ENCODE results near the gene TEX13A. TPM values are rescaled to one million over a fixed set of nuclear protein-coding genes. Genes with fewer than 3 reads are reported as not detected.
A peak's percentile ranks its signal among the peaks of the same experiment; 100 is the strongest.

TEX13A gene
- total RNA-seq, 2 donors from 2014 or later = not detected

DNA sequence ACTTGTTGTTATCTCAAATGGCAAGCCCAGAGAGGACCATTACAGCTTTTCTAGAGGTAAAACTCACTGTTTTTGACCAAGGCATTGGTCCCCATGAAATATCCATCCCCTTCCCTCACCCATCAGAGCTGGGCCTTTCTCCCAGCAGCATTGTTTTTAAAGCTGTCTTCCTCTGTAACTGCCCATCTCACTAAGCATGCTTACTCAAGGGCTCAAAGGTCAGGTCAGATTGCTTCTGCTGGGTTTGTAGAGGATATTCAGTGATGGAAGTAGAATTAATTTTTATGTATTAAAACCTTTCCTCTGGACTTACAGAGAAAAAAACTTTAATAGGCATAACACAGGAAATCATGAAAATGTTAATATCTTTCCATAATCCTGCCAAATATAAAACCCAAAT is 11.1 kb downstream of the TEX13A start:
- Histone ChIP-seq H3K27ac (no peak overlapping the region), H3K4me1 (no peaks in the 10 kb centered on the region), H3K9me3 (no peaks in the 10 kb centered on the region), H3K4me3 (no peak overlapping the region), H3K36me3 (no peaks in the 10 kb centered on the region), H3K27me3 (no peaks in the 10 kb centered on the region)
- TF ChIP-seq, protein P1, sequence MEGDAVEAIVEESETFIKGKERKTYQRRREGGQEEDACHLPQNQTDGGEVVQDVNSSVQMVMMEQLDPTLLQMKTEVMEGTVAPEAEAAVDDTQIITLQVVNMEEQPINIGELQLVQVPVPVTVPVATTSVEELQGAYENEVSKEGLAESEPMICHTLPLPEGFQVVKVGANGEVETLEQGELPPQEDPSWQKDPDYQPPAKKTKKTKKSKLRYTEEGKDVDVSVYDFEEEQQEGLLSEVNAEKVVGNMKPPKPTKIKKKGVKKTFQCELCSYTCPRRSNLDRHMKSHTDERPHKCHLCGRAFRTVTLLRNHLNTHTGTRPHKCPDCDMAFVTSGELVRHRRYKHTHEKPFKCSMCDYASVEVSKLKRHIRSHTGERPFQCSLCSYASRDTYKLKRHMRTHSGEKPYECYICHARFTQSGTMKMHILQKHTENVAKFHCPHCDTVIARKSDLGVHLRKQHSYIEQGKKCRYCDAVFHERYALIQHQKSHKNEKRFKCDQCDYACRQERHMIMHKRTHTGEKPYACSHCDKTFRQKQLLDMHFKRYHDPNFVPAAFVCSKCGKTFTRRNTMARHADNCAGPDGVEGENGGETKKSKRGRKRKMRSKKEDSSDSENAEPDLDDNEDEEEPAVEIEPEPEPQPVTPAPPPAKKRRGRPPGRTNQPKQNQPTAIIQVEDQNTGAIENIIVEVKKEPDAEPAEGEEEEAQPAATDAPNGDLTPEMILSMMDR (IDR thresholded peaks at IDR 0.05) = no peak
- no peak for DNase-seq (ENCODE audit: low spot score)

DNA sequence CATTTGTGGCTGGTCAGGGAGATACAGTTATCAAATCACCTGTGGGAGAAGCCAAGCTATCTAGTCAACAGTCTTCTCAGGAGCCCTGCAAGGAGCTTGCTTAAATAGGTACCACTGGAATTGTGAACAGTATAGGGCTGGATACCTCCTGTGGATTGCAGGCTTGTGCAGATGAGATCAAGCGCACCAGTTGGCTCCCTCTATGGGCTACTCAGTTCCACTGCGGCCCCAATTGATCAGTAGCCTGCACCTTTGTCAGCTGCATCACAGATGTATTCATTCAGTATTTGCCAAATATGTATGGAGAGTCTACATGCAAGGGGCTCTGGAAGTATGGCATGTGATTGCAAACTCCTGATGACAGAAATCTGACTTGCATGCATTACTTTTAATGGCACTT is 28.6 kb downstream of the TEX13A start:
- no peaks in the 10 kb centered on the region for H3K36me3 ChIP-seq
- TF ChIP-seq, protein P1 (IDR thresholded peaks at IDR 0.05) = peak in 1 of 2 donors; percentile 48
- H3K27me3 ChIP-seq = no peaks in the 10 kb centered on the region
- no peak overlapping the region for H3K4me3 ChIP-seq
- no peaks in the 10 kb centered on the region for H3K9me3 ChIP-seq
- DNase-seq (ENCODE audit: low spot score) = no peak
- H3K4me1 ChIP-seq = no peaks in the 10 kb centered on the region
- H3K27ac ChIP-seq = no peak overlapping the region

DNA sequence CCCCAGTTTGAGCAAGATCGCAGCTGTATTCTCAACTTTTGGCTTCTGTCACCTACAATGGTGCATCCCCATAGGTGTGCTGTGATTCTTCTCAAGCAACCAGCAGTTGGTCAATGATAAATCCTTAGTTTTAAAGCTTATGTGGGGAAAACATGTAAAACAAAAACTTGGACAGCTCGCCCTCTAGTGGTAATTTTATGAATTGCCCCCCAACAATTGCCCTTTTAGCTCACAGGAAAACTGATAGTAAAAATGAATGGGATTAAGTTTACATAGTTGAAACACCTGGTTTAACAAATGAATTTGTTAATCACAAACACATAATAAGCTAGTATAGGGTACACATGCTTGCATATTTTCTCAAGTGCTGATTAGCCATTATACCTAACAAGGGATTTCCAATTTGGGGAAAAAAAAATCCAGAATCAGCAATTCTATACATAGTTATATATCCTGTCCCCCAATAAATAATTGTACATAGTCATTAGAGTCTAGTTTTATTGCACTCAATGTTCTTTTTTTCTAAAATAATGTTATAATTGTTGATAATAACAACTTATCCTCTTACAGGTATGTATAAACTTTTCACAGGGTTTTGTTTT is 30.1 kb downstream of the TEX13A start:
- DNase-seq (ENCODE audit: low spot score) = no peak
- Histone ChIP-seq H3K27ac (no peak overlapping the region), H3K4me3 (no peak overlapping the region), H3K9me3 (no peaks in the 10 kb centered on the region), H3K27me3 (no peaks in the 10 kb centered on the region), H3K4me1 (no peaks in the 10 kb centered on the region), H3K36me3 (no peaks in the 10 kb centered on the region)
- TF ChIP-seq, protein P1 (IDR thresholded peaks at IDR 0.05) = peak; percentile 74 to 91

DNA sequence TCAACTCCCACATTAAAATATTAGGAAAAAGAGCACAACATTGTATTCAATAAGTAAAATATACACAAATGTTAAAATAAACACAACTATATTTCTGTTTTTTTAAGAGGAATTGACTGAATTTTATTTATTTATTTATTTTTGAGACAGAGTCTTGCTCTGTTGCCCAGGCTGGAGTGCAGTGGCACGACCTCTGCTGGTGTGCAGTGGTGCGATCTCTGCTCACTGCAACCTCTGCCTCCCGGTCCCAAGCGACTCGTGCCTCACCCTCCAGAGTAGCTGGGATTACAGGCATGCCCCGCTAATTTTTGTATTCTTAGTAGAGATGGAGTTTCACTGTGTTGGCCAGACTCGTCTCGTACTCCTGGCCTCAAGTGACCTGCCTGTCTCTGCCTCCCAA is 31.4 kb downstream of the TEX13A start:
- H3K9me3 ChIP-seq = no peaks in the 10 kb centered on the region
- H3K4me3 ChIP-seq = no peak overlapping the region
- no peak overlapping the region for H3K27ac ChIP-seq
- no peaks in the 10 kb centered on the region for H3K4me1 ChIP-seq
- TF ChIP-seq, protein P1 (IDR thresholded peaks at IDR 0.05) = no peak
- H3K27me3 ChIP-seq = no peaks in the 10 kb centered on the region
- DNase-seq (ENCODE audit: low spot score) = no peak
- H3K36me3 ChIP-seq = no peaks in the 10 kb centered on the region

GRCh38 chrX:105179644-105180043 is 40.9 kb downstream of the TEX13A start:
- no peak overlapping the region for H3K4me3 ChIP-seq
- TF ChIP-seq, protein P1 (IDR thresholded peaks at IDR 0.05) = no peak
- no peak for DNase-seq (ENCODE audit: low spot score)
- no peaks in the 10 kb centered on the region for H3K27me3 ChIP-seq
- H3K4me1 ChIP-seq = no peaks in the 10 kb centered on the region
- peaks cover 0 to 25% of the 10 kb centered on the region in 2 donors for H3K9me3 ChIP-seq
- no peak overlapping the region for H3K27ac ChIP-seq
- no peaks in the 10 kb centered on the region for H3K36me3 ChIP-seq

- Histone ChIP-seq H3K27ac (no peak overlapping the region), H3K4me3 (no peak overlapping the region), H3K9me3 (peaks cover 0 to under 1% of the 10 kb centered on the region in 2 donors), H3K36me3 (no peaks in the 10 kb centered on the region), H3K27me3 (no peaks in the 10 kb centered on the region), H3K4me1 (no peaks in the 10 kb centered on the region)
- TF ChIP-seq, protein P1 (IDR thresholded peaks at IDR 0.05) = no peak
- DNase-seq (ENCODE audit: low spot score) = no peak
Measured at GRCh38 chrX:105173071-105173470, 47.4 kb downstream of the TEX13A start.

Measured in right atrium auricular region (tissue), 2 donors.